DND-41 (cell line): ENCODE data around the gene SHANK3.

ENCODE experiments used
- ATAC-seq: fragments of 200-7000 bp; cut with Tn5 transposase; 3 replicates; pipeline ENCODE4 v1.9.1; 2021; ENCODE audit warnings: low read depth; ENCODE audit not compliant: insufficient read depth
- DNase-seq: peaks from one replicate; pipeline ENCODE4 v3.0.0-alpha.2; 2020
- H2AFZ ChIP-seq: 2 replicates; pipeline ENCODE4 v1.6.0; 2012; ENCODE audit warnings: low read depth, low read length
- H3K27ac ChIP-seq: 2 replicates; pipeline ENCODE4 v1.5.1; 2012; ENCODE audit warnings: low read length, inconsistent platforms
- H3K27me3 ChIP-seq: fragments of 200-600 bp; sonication (generic); 2 replicates; pipeline ENCODE4 v1.6.0; 2012; ENCODE audit warnings: low read length, mild to moderate bottlenecking, inconsistent platforms; ENCODE audit not compliant: insufficient read depth, poor library complexity
- H3K36me3 ChIP-seq: 2 replicates; pipeline ENCODE4 v1.5.1; 2012; ENCODE audit warnings: low read length, inconsistent platforms; ENCODE audit not compliant: insufficient read depth
- H3K4me1 ChIP-seq: 2 replicates; pipeline ENCODE4 v1.5.1; 2012; ENCODE audit warnings: mild to moderate bottlenecking, low read length; ENCODE audit not compliant: insufficient read depth
- H3K4me2 ChIP-seq: 2 replicates; pipeline ENCODE4 v1.6.0; 2012; ENCODE audit warnings: mild to moderate bottlenecking, moderate library complexity, low read length, inconsistent platforms; ENCODE audit not compliant: insufficient read depth
- H3K4me3 ChIP-seq, 2 experiments: fragments of 200-600 bp in 1 of 2; shearing (Covaris generic) in 1 of 2; 2 replicates each; pipeline ENCODE4 v1.5.1; 2012 to 2016; ENCODE audit warnings: inconsistent platforms in 2 of 2, low read length in 2 of 2, mild to moderate bottlenecking in 2 of 2, low read depth in 1 of 2, moderate library complexity in 1 of 2
- H3K79me2 ChIP-seq: 2 replicates; pipeline ENCODE4 v1.6.0; 2012; ENCODE audit warnings: low read length, inconsistent platforms; ENCODE audit not compliant: insufficient read depth
- H3K9ac ChIP-seq: 2 replicates; pipeline ENCODE4 v1.6.0; 2012; ENCODE audit warnings: low read depth, mild to moderate bottlenecking, inconsistent platforms, low read length, moderate library complexity
- H3K9me3 ChIP-seq: 2 replicates; pipeline ENCODE4 v1.5.1; 2012; ENCODE audit warnings: low read length, moderate library complexity, mild to moderate bottlenecking, inconsistent platforms; ENCODE audit not compliant: insufficient read depth, severe bottlenecking
- H4K20me1 ChIP-seq: 2 replicates; pipeline ENCODE4 v1.6.0; 2012; ENCODE audit warnings: low read length; ENCODE audit not compliant: insufficient read depth
- EZH2 ChIP-seq: IDR thresholded peaks from 3 replicates; pipeline ENCODE4 v1.6.1; 2012; ENCODE audit warnings: borderline replicate concordance, low read depth, mild to moderate bottlenecking, moderate library complexity, low read length, inconsistent platforms; ENCODE audit not compliant: severe bottlenecking
- TF ChIP-seq, protein P1 (sequence below): IDR thresholded peaks from 2 replicates; pipeline ENCODE4 v1.5.1; 2012; ENCODE audit warnings: borderline replicate concordance, low read length, moderate library complexity, mild to moderate bottlenecking; ENCODE audit not compliant: poor library complexity, severe bottlenecking; ENCODE audit errors: extremely low read depth

The SHANK3 gene

GRCh38 chr22:50677493-50678217 is 5.0 kb downstream of the SHANK3 start:
- TF ChIP-seq, protein P1, sequence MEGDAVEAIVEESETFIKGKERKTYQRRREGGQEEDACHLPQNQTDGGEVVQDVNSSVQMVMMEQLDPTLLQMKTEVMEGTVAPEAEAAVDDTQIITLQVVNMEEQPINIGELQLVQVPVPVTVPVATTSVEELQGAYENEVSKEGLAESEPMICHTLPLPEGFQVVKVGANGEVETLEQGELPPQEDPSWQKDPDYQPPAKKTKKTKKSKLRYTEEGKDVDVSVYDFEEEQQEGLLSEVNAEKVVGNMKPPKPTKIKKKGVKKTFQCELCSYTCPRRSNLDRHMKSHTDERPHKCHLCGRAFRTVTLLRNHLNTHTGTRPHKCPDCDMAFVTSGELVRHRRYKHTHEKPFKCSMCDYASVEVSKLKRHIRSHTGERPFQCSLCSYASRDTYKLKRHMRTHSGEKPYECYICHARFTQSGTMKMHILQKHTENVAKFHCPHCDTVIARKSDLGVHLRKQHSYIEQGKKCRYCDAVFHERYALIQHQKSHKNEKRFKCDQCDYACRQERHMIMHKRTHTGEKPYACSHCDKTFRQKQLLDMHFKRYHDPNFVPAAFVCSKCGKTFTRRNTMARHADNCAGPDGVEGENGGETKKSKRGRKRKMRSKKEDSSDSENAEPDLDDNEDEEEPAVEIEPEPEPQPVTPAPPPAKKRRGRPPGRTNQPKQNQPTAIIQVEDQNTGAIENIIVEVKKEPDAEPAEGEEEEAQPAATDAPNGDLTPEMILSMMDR, result no peak
- TF ChIP-seq EZH2, result no peak
- Histone ChIP-seq H4K20me1 (0 out of 2 replicates have a peak, but pooled peaks cover 4% of the 10 kb centered on the region), H3K27me3 (peaks cover 28% of the 10 kb centered on the region), H2AFZ (no peak overlapping the region), H3K79me2 (no peaks in the 10 kb centered on the region), H3K27ac (no peak overlapping the region), H3K4me3 (no peak overlapping the region), H3K4me2 (no peak overlapping the region), H3K36me3 (no peaks in the 10 kb centered on the region), H3K4me1 (no peaks in the 10 kb centered on the region), H3K9me3 (peaks cover under 1% of the 10 kb centered on the region), H3K9ac (no peak overlapping the region)
- no peak for DNase-seq
- ATAC-seq, result no peak

DNA sequence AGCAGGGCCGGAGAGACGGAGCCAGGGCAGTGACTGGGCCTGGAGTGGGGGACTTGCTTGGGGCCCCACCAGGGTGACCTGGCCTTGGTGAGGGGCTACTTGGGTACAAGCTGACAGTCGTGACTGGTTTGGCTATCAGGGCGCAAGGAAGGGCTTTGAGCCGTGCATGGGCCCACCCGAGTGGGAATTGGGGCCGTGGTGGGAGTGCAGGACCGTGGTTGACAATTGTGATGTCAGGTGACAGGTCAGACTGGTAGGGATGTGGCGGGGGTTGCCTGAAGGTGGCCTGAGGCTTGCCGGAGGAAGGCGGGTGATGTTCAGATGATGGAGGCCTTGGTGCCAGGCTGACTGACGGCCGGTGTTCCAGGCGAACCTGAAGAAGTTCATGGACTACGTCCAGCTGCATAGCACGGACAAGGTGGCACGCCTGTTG is 5.6 kb downstream of the SHANK3 start:
- H3K27ac ChIP-seq, result no peak overlapping the region
- no peak overlapping the region for H3K4me2 ChIP-seq
- no peak for ATAC-seq
- H3K79me2 ChIP-seq, result no peaks in the 10 kb centered on the region
- no peak for DNase-seq
- H3K27me3 ChIP-seq, result peaks cover 22% of the 10 kb centered on the region
- no peaks in the 10 kb centered on the region for H3K36me3 ChIP-seq
- H3K9ac ChIP-seq, result no peak overlapping the region
- H3K4me3 ChIP-seq, result no peak overlapping the region
- H3K9me3 ChIP-seq, result peaks cover 5% of the 10 kb centered on the region
- no peak overlapping the region for H2AFZ ChIP-seq
- H3K4me1 ChIP-seq, result no peaks in the 10 kb centered on the region
- TF ChIP-seq EZH2, result no peak
- TF ChIP-seq, protein P1, result no peak
- H4K20me1 ChIP-seq, result 0 out of 2 replicates have a peak, but pooled peaks cover 4% of the 10 kb centered on the region

DNA sequence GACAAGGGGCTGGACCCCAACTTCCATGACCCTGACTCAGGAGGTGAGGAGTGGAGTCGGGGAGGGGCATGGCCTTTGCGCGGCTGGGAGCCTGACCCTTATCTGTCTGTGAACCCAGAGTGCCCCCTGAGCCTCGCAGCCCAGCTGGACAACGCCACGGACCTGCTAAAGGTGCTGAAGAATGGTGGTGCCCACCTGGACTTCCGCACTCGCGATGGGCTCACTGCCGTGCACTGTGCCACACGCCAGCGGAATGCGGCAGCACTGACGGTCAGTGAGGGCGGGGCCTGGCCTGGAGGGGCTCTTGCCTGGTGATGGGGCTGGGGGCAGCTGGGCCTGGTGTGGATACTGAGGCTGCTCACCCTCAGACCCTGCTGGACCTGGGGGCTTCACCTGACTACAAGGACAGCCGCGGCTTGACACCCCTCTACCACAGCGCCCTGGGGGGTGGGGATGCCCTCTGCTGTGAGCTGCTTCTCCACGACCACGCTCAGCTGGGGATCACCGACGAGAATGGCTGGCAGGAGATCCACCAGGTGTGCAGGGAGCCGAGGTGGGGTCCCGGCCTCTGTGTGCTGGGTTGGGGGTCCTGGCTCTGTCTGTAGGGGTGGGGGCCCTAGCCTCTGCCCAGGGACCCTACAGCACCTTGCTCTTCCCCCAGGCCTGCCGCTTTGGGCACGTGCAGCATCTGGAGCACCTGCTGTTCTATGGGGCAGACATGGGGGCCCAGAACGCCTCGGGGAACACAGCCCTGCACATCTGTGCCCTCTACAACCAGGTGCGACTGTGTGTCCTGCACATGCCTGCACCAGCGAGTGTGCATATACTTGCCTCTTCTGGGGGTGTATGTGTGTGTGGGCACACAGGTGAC is 6.3 kb downstream of the SHANK3 start:
- no peaks in the 10 kb centered on the region for H3K36me3 ChIP-seq
- H4K20me1 ChIP-seq, result 0 out of 2 replicates have a peak, but pooled peaks cover 4% of the 10 kb centered on the region
- no peaks in the 10 kb centered on the region for H3K79me2 ChIP-seq
- peaks cover 15% of the 10 kb centered on the region for H3K27me3 ChIP-seq
- DNase-seq, result no peak
- no peak overlapping the region for H3K4me3 ChIP-seq
- H3K9ac ChIP-seq, result no peak overlapping the region
- TF ChIP-seq EZH2, result no peak
- TF ChIP-seq, protein P1, result no peak
- ATAC-seq, result no peak
- peaks cover 5% of the 10 kb centered on the region for H3K9me3 ChIP-seq
- H2AFZ ChIP-seq, result no peak overlapping the region
- H3K4me1 ChIP-seq, result no peaks in the 10 kb centered on the region
- H3K27ac ChIP-seq, result no peak overlapping the region
- H3K4me2 ChIP-seq, result no peak overlapping the region
